Neural progenitor cell (in vitro differentiated cells): Measurements from ENCODE around the gene KPNA1. TPM values are rescaled to one million over a fixed set of nuclear protein-coding genes. Genes with fewer than 3 reads are reported as not detected.

Experiments
- DNase-seq: peaks from one replicate; pipeline ENCODE4 v3.0.0-alpha.2; 2016; ENCODE audit warnings: low spot score
- H2AFZ ChIP-seq: fragments of 200-600 bp; sonication (generic); replicated peaks from 2 replicates; pipeline ENCODE4 v1.6.1; 2016; ENCODE audit warnings: antibody characterized with exemption
- H3F3A ChIP-seq: fragments of 200-600 bp; sonication (generic); 2 replicates; pipeline ENCODE4 v1.6.1; 2016; ENCODE audit warnings: antibody characterized with exemption, low read depth
- H3K27ac ChIP-seq: fragments of 200-600 bp; sonication (generic); 2 replicates; pipeline ENCODE4 v1.5.1; 2016; ENCODE audit warnings: mild to moderate bottlenecking
- H3K27me3 ChIP-seq: fragments of 200-600 bp; sonication (generic); 2 replicates; pipeline ENCODE4 v1.6.1; 2016; ENCODE audit warnings: mild to moderate bottlenecking, moderate library complexity
- H3K36me3 ChIP-seq: fragments of 200-600 bp; sonication (generic); 2 replicates; pipeline ENCODE4 v1.5.1; 2016
- H3K4me1 ChIP-seq: fragments of 200-600 bp; sonication (generic); 2 replicates; pipeline ENCODE4 v1.6.1; 2016; ENCODE audit warnings: mixed run types
- H3K4me2 ChIP-seq: fragments of 200-600 bp; sonication (generic); 2 replicates; pipeline ENCODE4 v1.6.1; 2016
- H3K4me3 ChIP-seq: fragments of 200-600 bp; sonication (generic); 2 replicates; pipeline ENCODE4 v1.5.1; 2016
- H3K79me2 ChIP-seq: fragments of 200-600 bp; sonication (generic); 2 replicates; pipeline ENCODE4 v1.6.1; 2016; ENCODE audit warnings: low read depth
- H3K9ac ChIP-seq: fragments of 200-600 bp; sonication (generic); 2 replicates; pipeline ENCODE4 v1.6.1; 2016
- H3K9me3 ChIP-seq: fragments of 200-600 bp; sonication (generic); 2 replicates; pipeline ENCODE4 v1.5.1; 2016; ENCODE audit warnings: low read depth
- H4K20me1 ChIP-seq: fragments of 200-600 bp; sonication (generic); 2 replicates; pipeline ENCODE4 v1.6.1; 2016; ENCODE audit warnings: low read depth
- H3K27ac Mint-ChIP-seq: 3 replicates; pipeline ENCODE4 v1.8.0; 2021; ENCODE audit warnings: mixed read lengths
- H3K27me3 Mint-ChIP-seq: 2 replicates; pipeline ENCODE4 v1.8.0; 2022; ENCODE audit warnings: low read depth, mild to moderate bottlenecking, inconsistent platforms, moderate library complexity, mixed read lengths; ENCODE audit not compliant: insufficient read depth
- H3K36me3 Mint-ChIP-seq: 3 replicates; pipeline ENCODE4 v1.8.0; 2021; ENCODE audit warnings: mixed read lengths
- H3K4me1 Mint-ChIP-seq: 3 replicates; pipeline ENCODE4 v1.8.0; 2021; ENCODE audit warnings: mixed read lengths
- H3K4me3 Mint-ChIP-seq: 3 replicates; pipeline ENCODE4 v1.8.0; 2021; ENCODE audit warnings: mild to moderate bottlenecking, moderate library complexity, mixed read lengths
- H3K9me3 Mint-ChIP-seq: 3 replicates; pipeline ENCODE4 v1.8.0; 2020; ENCODE audit warnings: mixed read lengths
- CTCF ChIP-seq: fragments of 200-600 bp; sonication (generic); IDR thresholded peaks from 2 replicates; pipeline ENCODE4 v1.5.1; 2017; ENCODE audit warnings: antibody characterized with exemption, mild to moderate bottlenecking
- EZH2 ChIP-seq: fragments of 200-600 bp; sonication (generic); IDR thresholded peaks from 2 replicates; pipeline ENCODE4 v1.6.1; 2017; ENCODE audit warnings: antibody characterized with exemption, mild to moderate bottlenecking, moderate library complexity
- EZH2phosphoT487 ChIP-seq: fragments of 200-600 bp; sonication (generic); IDR thresholded peaks from 2 replicates; pipeline ENCODE4 v1.6.1; 2017; ENCODE audit warnings: antibody characterized with exemption
- small RNA-seq: library from RNA; depleted of rRNA; stranded (forward); fragments of <200 nt; gene quantifications from one replicate; pipeline ENCODE3, GENCODE V24; 2015
- total RNA-seq: library from RNA; depleted of rRNA; stranded (reverse); fragments of >200 nt; gene quantifications from 2 replicates; pipeline ENCODE4 v1.2.3, GENCODE V29; 2015; ENCODE audit warnings: low replicate concordance

The KPNA1 gene
- total RNA-seq, 1 donor from 2014 or later, result 37.1 TPM

- Histone ChIP-seq H3K9me3 (no peaks in the 10 kb centered on the region), H3K4me2 (peak within 1 kb of the TSS; percentile 81), H4K20me1 (no peaks in the 10 kb centered on the region), H3F3A (peaks cover 7% of the 10 kb centered on the region), H3K9ac (peak within 1 kb of the TSS; percentile 54), H3K79me2 (peaks cover 56% of the 10 kb centered on the region), H3K27me3 (no peaks in the 10 kb centered on the region), H3K36me3 (no peaks in the 10 kb centered on the region), H3K4me1 (peaks cover 19% of the 10 kb centered on the region), H3K27ac (peak within 1 kb of the TSS; percentile 23), H2AFZ (peak within 1 kb of the TSS; percentile 86), H3K4me3 (peak within 1 kb of the TSS; percentile 68)
- TF ChIP-seq EZH2 (no peak), EZH2phosphoT487 (no peak)
- H3K27me3 Mint-ChIP-seq, result peaks cover 3% of the 10 kb centered on the region
- DNase-seq, result peak; percentile 92
- H3K4me3 Mint-ChIP-seq, result peak within 1 kb of the TSS; percentile 95
- peak within 1 kb of the TSS; percentile 59 for H3K27ac Mint-ChIP-seq
- peaks cover 2% of the 10 kb centered on the region for H3K36me3 Mint-ChIP-seq
- H3K9me3 Mint-ChIP-seq, result no peaks in the 10 kb centered on the region
- H3K4me1 Mint-ChIP-seq, result peaks cover 30% of the 10 kb centered on the region
Observed at GRCh38 chr3:122382888-122383666, 131.7 kb downstream of the KPNA1 start, which contains the start of gene MIX23. MIX23 (minus strand) TSS chr3:122383231; CDS start chr3:122383224, 7 bp downstream.

- TF ChIP-seq EZH2 (no peak), EZH2phosphoT487 (no peak), CTCF (no peak)
- Mint-ChIP-seq H3K4me3 (no peak overlapping the region), H3K27me3 (no peaks in the 10 kb centered on the region), H3K27ac (no peak overlapping the region), H3K9me3 (no peaks in the 10 kb centered on the region), H3K36me3 (peaks cover 2% of the 10 kb centered on the region), H3K4me1 (peaks cover 10% of the 10 kb centered on the region)
- H3K9ac ChIP-seq, result no peak overlapping the region
- H3K27me3 ChIP-seq, result no peaks in the 10 kb centered on the region
- H3K4me2 ChIP-seq, result no peak overlapping the region
- peaks cover 93% of the 10 kb centered on the region for H3K79me2 ChIP-seq
- H3K4me3 ChIP-seq, result no peak overlapping the region
- no peaks in the 10 kb centered on the region for H3K9me3 ChIP-seq
- H4K20me1 ChIP-seq, result peaks cover 17% of the 10 kb centered on the region
- H3K4me1 ChIP-seq, result peaks cover 7% of the 10 kb centered on the region
- no peak for DNase-seq
- no peaks in the 10 kb centered on the region for H3F3A ChIP-seq
- H3K36me3 ChIP-seq, result no peaks in the 10 kb centered on the region
- no peak overlapping the region for H3K27ac ChIP-seq
- H2AFZ ChIP-seq, result no peak overlapping the region
Observed at GRCh38 chr3:122377975-122378374, 136.8 kb downstream of the KPNA1 start.

- Mint-ChIP-seq H3K4me1 (no peaks in the 10 kb centered on the region), H3K27ac (no peak overlapping the region), H3K9me3 (no peaks in the 10 kb centered on the region), H3K27me3 (no peaks in the 10 kb centered on the region), H3K36me3 (peaks cover 4% of the 10 kb centered on the region), H3K4me3 (no peak overlapping the region)
- TF ChIP-seq CTCF (no peak), EZH2 (no peak), EZH2phosphoT487 (no peak)
- no peak overlapping the region for H3K9ac ChIP-seq
- H3K4me1 ChIP-seq, result no peaks in the 10 kb centered on the region
- H3K4me3 ChIP-seq, result no peak overlapping the region
- H3K36me3 ChIP-seq, result peaks cover 5% of the 10 kb centered on the region
- H3K27me3 ChIP-seq, result no peaks in the 10 kb centered on the region
- H3K9me3 ChIP-seq, result no peaks in the 10 kb centered on the region
- no peak for DNase-seq
- no peaks in the 10 kb centered on the region for H3F3A ChIP-seq
- H2AFZ ChIP-seq, result no peak overlapping the region
- H3K27ac ChIP-seq, result no peak overlapping the region
- H3K4me2 ChIP-seq, result no peak overlapping the region
- peaks cover 69% of the 10 kb centered on the region for H3K79me2 ChIP-seq
- H4K20me1 ChIP-seq, result peaks cover 26% of the 10 kb centered on the region
Observed at GRCh38 chr3:122374034-122374433, 140.7 kb downstream of the KPNA1 start.

Small RNA genes lying within 50 kb of the gene (small RNA-seq; reads per million reads assigned to genes)
- gene AC083798.1, result not detected
- gene AC096861.1, result not detected

Other genes with a start within 250 kb of the KPNA1 start
- gene CSTA, start 189.7 kb downstream of the KPNA1 start, total RNA-seq, result not detected in 2 replicates
- gene MIX23, start 131.7 kb downstream of the KPNA1 start, total RNA-seq, result 52.9 and 104 TPM in 2 replicates
- 29.3 and 66.1 TPM in 2 replicates for gene FAM162A, start 130.8 kb downstream of the KPNA1 start, total RNA-seq
- gene WDR5B, start 98.9 kb downstream of the KPNA1 start, total RNA-seq, result 7.8 and 11.8 TPM in 2 replicates
- 1.0 and 1.2 TPM in 2 replicates for gene PARP9, start 49.4 kb upstream of the KPNA1 start, total RNA-seq
- 2.2 and 3.2 TPM in 2 replicates for gene DTX3L, start 49.4 kb upstream of the KPNA1 start, total RNA-seq
- 0.06 TPM in 1 of 2 replicates, not detected in the other for gene PARP15, start 62.7 kb upstream of the KPNA1 start, total RNA-seq
- gene PARP14, start 165.9 kb upstream of the KPNA1 start, total RNA-seq, result 2.6 and 6.1 TPM in 2 replicates